ENCODE results near the gene EXOC6B. TPM values are rescaled to one million over a fixed set of nuclear protein-coding genes. Genes with fewer than 3 reads are reported as not detected.

The EXOC6B gene
- polyA plus RNA-seq, 1 donor from 2014 or later = 3.2 TPM

DNA sequence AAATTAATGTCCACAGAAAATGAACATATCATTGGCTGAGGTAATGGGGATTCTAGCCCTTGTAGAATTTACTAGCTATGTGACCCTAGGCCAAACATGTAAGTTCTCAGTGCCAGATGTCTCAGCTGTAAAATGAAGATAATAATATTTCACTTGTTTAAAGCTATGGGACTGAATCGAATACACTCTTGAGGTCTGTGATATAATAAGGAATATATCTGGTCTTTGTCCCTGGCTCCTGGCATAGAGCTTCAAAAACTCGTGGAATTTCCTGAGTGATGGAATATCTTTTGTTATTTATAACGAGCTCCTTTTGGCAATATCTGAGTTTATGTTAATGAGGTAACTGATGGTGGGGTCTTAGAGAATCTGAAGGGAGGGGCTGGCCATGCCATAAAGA, 476.8 kb downstream of the EXOC6B start:
- no peak overlapping the region for H3K4me3 Mint-ChIP-seq
- no peaks in the 10 kb centered on the region for H3K27me3 Mint-ChIP-seq
- no peak overlapping the region for H3K27ac Mint-ChIP-seq
- H3K9me3 Mint-ChIP-seq = peaks cover 3 to 8% (median 3%) of the 10 kb centered on the region in 3 donors
- no peaks in the 10 kb centered on the region for H3K4me1 Mint-ChIP-seq
- peaks cover 5% of the 10 kb centered on the region for H3K36me3 Mint-ChIP-seq

DNA sequence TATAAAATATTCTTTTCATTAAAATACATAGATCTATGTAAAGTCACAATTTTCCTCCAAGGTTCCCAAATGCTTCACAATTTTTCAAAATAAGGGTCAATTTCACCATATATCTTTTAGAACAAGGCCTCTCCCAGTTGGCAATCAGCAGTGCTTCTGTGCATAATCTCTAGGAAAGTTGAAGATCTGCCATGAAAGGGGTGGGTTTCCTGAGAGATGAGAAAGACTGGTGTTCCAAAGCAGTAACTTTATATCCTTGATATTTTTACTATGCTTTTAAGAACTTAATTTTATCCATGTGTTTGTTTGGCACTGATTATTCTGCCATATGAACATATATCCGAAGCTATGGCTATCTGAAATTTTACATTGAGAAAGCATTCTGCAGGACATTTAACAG, 478.8 kb downstream of the EXOC6B start:
- no peaks in the 10 kb centered on the region for H3K4me1 Mint-ChIP-seq
- H3K4me3 Mint-ChIP-seq = no peak overlapping the region
- H3K9me3 Mint-ChIP-seq = peaks cover 3 to 13% (median 4%) of the 10 kb centered on the region in 3 donors
- H3K36me3 Mint-ChIP-seq = peaks cover 7% of the 10 kb centered on the region
- H3K27me3 Mint-ChIP-seq = no peaks in the 10 kb centered on the region
- no peak overlapping the region for H3K27ac Mint-ChIP-seq

- H3K9me3 Mint-ChIP-seq = peaks cover 3 to 13% (median 5%) of the 10 kb centered on the region in 3 donors
- H3K4me1 Mint-ChIP-seq = no peaks in the 10 kb centered on the region
- H3K36me3 Mint-ChIP-seq = peaks cover 3% of the 10 kb centered on the region
- H3K27ac Mint-ChIP-seq = no peak overlapping the region
- no peak overlapping the region for H3K4me3 Mint-ChIP-seq
- no peaks in the 10 kb centered on the region for H3K27me3 Mint-ChIP-seq
Observed at GRCh38 chr2:72341639-72342038, 484.2 kb downstream of the EXOC6B start.

GRCh38 chr2:72340665-72341064, 485.2 kb downstream of the EXOC6B start:
- H3K4me1 Mint-ChIP-seq = no peaks in the 10 kb centered on the region
- no peaks in the 10 kb centered on the region for H3K27me3 Mint-ChIP-seq
- H3K36me3 Mint-ChIP-seq = peaks cover 3% of the 10 kb centered on the region
- H3K4me3 Mint-ChIP-seq = no peak overlapping the region
- H3K9me3 Mint-ChIP-seq = peaks cover 3 to 13% (median 5%) of the 10 kb centered on the region in 3 donors
- H3K27ac Mint-ChIP-seq = no peak overlapping the region

- Mint-ChIP-seq H3K27ac (no peak overlapping the region), H3K4me3 (no peak overlapping the region), H3K9me3 (peaks cover 0 to 2% (median 0%) of the 10 kb centered on the region in 3 donors), H3K27me3 (no peaks in the 10 kb centered on the region), H3K36me3 (no peaks in the 10 kb centered on the region), H3K4me1 (no peaks in the 10 kb centered on the region)
Observed at GRCh38 chr2:72338076-72338475, 487.8 kb downstream of the EXOC6B start.

- Mint-ChIP-seq H3K27me3 (no peaks in the 10 kb centered on the region), H3K4me1 (no peaks in the 10 kb centered on the region), H3K4me3 (no peak overlapping the region), H3K36me3 (peaks cover 6% of the 10 kb centered on the region), H3K9me3 (peaks cover 0 to 2% (median 0%) of the 10 kb centered on the region in 3 donors), H3K27ac (no peak overlapping the region)
Observed at GRCh38 chr2:72332720-72333119, 493.1 kb downstream of the EXOC6B start.

- peaks cover 6% of the 10 kb centered on the region for H3K36me3 Mint-ChIP-seq
- no peak overlapping the region for H3K4me3 Mint-ChIP-seq
- no peak overlapping the region for H3K27ac Mint-ChIP-seq
Observed at GRCh38 chr2:72330652-72331051, 495.2 kb downstream of the EXOC6B start.

GRCh38 chr2:72326759-72327158, 499.1 kb downstream of the EXOC6B start:
- Mint-ChIP-seq H3K27me3 (no peaks in the 10 kb centered on the region), H3K9me3 (peaks cover 0 to 4% (median 4%) of the 10 kb centered on the region in 3 donors), H3K4me3 (no peak overlapping the region), H3K4me1 (peaks cover 0 to 4% (median 0%) of the 10 kb centered on the region in 3 donors), H3K27ac (no peak overlapping the region), H3K36me3 (peaks cover 6% of the 10 kb centered on the region)

More at GRCh38 chr2:72330652-72331051, 495.2 kb downstream of the EXOC6B start:
- Mint-ChIP-seq H3K4me1 (peaks cover 0 to 4% (median 0%) of the 10 kb centered on the region in 3 donors), H3K9me3 (peaks cover 0 to 2% (median 0%) of the 10 kb centered on the region in 3 donors), H3K27me3 (no peaks in the 10 kb centered on the region)

- Mint-ChIP-seq H3K27me3 (no peaks in the 10 kb centered on the region), H3K27ac (no peak overlapping the region), H3K4me1 (peaks cover 0 to 4% (median 0%) of the 10 kb centered on the region in 3 donors), H3K9me3 (peaks cover 0 to 4% (median 4%) of the 10 kb centered on the region in 3 donors), H3K36me3 (peaks cover 5% of the 10 kb centered on the region), H3K4me3 (no peak overlapping the region)
Observed at GRCh38 chr2:72325592-72326422, 500.0 kb downstream of the EXOC6B start.

DNA sequence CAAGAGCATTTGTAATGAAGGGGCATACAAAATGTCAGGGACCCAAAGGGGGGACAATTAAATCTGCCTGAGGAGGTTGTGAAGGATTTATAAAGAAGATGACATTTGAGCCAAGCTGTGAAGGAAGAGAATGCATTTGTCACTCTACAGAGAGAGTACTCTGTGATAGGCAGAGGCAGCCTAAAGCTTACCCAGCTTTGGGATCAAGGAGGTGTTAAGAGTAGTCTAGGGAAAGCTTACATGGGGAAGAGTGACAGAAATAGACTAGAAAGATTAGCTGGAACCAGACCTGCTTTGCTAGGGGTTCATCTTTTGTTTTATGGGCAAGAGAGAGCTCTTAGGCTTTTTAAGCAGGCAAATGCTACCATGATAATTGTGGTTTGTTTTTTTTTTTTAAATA, 509.1 kb downstream of the EXOC6B start:
- Mint-ChIP-seq H3K4me3 (no peak overlapping the region), H3K27ac (no peak overlapping the region), H3K36me3 (no peaks in the 10 kb centered on the region), H3K27me3 (no peaks in the 10 kb centered on the region), H3K4me1 (no peaks in the 10 kb centered on the region), H3K9me3 (no peaks in the 10 kb centered on the region)

DNA sequence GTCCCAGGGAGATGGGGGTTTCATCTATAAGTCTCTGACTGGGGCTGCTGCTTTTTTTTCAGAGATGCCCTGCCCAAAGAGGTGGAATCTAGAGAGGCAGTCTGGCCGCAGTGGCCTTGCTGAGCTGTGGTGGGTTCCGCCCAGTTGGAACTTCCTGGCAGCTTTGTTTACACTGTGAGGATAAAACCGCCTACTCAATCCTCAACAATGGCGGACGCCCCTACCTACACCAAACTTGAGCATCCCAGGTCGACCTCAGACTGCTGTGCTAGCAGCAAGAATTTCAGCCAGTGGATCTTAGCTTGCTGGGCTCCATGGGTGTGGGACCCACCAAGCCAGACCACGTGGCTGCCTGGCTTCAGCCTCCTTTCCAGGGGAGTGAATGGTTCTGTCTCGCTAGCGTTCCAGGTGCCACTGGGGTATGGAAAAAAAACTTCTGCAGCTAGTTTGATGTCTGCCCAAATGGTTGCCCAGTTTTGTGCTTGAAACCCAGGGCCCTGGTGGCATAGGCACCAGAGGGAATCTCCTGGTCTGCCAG, 525.6 kb downstream of the EXOC6B start:
- H3K9me3 Mint-ChIP-seq = peaks cover 0 to 10% (median 4%) of the 10 kb centered on the region in 3 donors
- H3K27me3 Mint-ChIP-seq = no peaks in the 10 kb centered on the region
- no peak overlapping the region for H3K4me3 Mint-ChIP-seq
- H3K36me3 Mint-ChIP-seq = peaks cover 2% of the 10 kb centered on the region
- no peak overlapping the region for H3K27ac Mint-ChIP-seq
- peaks cover 0 to 5% (median 2%) of the 10 kb centered on the region in 3 donors for H3K4me1 Mint-ChIP-seq

DNA sequence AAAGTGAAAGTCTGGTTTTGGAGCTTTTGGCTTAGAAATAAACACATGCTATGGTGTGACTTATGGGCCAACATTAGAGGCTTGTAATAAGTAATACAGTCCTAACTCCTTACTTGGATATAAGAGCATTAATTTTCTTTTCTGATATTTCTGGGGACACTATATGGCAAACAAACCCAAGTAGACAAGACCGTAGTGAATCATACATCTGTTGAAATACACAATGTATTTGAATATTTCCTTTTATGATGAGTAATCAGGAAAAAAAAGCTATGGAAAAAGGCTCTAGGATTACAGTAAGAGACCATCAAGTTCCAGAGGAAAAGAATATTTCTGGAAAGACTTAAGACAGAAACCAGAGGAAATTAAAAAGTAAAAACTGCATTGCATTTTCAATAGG, 532.2 kb downstream of the EXOC6B start:
- Mint-ChIP-seq H3K9me3 (peaks cover 1 to 4% (median 4%) of the 10 kb centered on the region in 3 donors), H3K4me1 (peaks cover 2 to 5% (median 4%) of the 10 kb centered on the region in 3 donors), H3K36me3 (peaks cover 5% of the 10 kb centered on the region), H3K27me3 (no peaks in the 10 kb centered on the region), H3K4me3 (no peak overlapping the region), H3K27ac (no peak overlapping the region)

DNA sequence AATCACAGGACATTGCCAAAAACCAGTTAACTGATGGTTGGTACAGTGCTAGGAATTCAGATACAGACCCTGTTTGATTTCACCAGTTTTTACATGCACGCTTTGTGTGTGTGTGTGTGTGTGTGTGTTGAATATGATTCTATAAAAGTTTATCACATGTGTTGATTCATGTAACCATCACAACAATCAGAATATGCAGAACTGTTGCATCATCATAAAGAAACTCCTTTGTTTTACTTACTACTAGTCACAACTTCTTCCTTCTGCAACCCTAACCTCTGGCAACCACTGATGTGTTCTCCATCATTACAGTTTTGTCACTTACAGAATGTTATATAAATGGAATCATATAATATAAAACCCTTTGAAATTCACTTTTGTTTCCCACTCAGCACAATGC, 533.4 kb downstream of the EXOC6B start:
- no peak overlapping the region for H3K27ac Mint-ChIP-seq
- no peak overlapping the region for H3K4me3 Mint-ChIP-seq
- peaks cover 6% of the 10 kb centered on the region for H3K36me3 Mint-ChIP-seq
- peaks cover 1 to 3% (median 1%) of the 10 kb centered on the region in 3 donors for H3K9me3 Mint-ChIP-seq
- peaks cover 2 to 4% (median 3%) of the 10 kb centered on the region in 3 donors for H3K4me1 Mint-ChIP-seq
- no peaks in the 10 kb centered on the region for H3K27me3 Mint-ChIP-seq

GRCh38 chr2:72291059-72291458, 534.8 kb downstream of the EXOC6B start:
- Mint-ChIP-seq H3K27me3 (no peaks in the 10 kb centered on the region), H3K4me3 (no peak overlapping the region), H3K27ac (no peak overlapping the region), H3K4me1 (peaks cover 0 to 4% (median under 1%) of the 10 kb centered on the region in 3 donors), H3K9me3 (peaks cover 0 to 4% (median 1%) of the 10 kb centered on the region in 3 donors), H3K36me3 (peaks cover 6% of the 10 kb centered on the region)

DNA sequence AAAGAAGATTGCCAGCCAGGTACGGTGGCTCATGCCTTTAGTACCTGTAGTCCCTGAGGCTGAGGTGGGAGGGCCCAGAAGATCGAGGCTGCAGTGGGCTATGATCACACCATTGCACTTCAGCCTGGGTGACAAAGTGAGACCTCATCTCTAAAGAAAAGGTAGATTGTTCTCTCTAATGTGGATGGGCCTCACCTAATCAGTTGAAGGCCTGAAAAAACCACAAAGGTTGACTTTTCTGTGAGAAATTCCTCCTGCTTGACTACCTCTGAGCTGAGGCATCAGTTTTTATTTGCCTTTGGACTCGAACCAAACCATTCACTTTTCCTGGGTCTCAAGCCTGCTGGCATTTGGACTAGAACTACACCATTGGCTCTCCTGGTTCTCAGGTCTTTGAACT, 536.1 kb downstream of the EXOC6B start:
- Mint-ChIP-seq H3K27me3 (no peaks in the 10 kb centered on the region), H3K36me3 (peaks cover 6% of the 10 kb centered on the region), H3K4me3 (no peak overlapping the region), H3K4me1 (peaks cover 0 to 4% (median 0%) of the 10 kb centered on the region in 3 donors), H3K9me3 (peaks cover 0 to 4% (median 1%) of the 10 kb centered on the region in 3 donors), H3K27ac (no peak overlapping the region)

Measured in IgD-negative memory B cell (primary cell).